HL-60 (cell line): ENCODE measurements around the gene SORL1.

Experiments
- DNase-seq, 2 experiments: peaks; one replicate each; pipeline ENCODE4 v3.0.0-alpha.2; 2010 to 2020; ENCODE audit warnings: low read depth in 1 of 2, low spot score in 1 of 2
- H3K27ac ChIP-seq: fragments of 250-450 bp; sonication (Bioruptor Pico); replicated peaks from 2 replicates; pipeline ENCODE4 v1.5.1; 2020; ENCODE audit warnings: mild to moderate bottlenecking, moderate library complexity
- H3K27me3 ChIP-seq: fragments of 250-450 bp; sonication (Bioruptor Pico); 2 replicates; pipeline ENCODE4 v1.5.1; 2021; ENCODE audit warnings: mild to moderate bottlenecking, moderate library complexity; ENCODE audit not compliant: insufficient read depth, poor library complexity, severe bottlenecking
- H3K4me3 ChIP-seq: replicated peaks from 2 replicates; pipeline ENCODE4 v1.5.1; 2011; ENCODE audit warnings: mild to moderate bottlenecking, control low read depth, low read length; ENCODE audit not compliant: insufficient read depth
- GABPA ChIP-seq: IDR thresholded peaks from 2 replicates; pipeline ENCODE4 v1.6.1; 2012; ENCODE audit warnings: low read depth
- POLR2AphosphoS5 ChIP-seq: IDR thresholded peaks from 2 replicates; pipeline ENCODE4 v1.6.1; 2012; ENCODE audit warnings: low read depth
- REST ChIP-seq: IDR thresholded peaks from 2 replicates; pipeline ENCODE4 v1.6.1; 2012; ENCODE audit warnings: low read depth; ENCODE audit not compliant: insufficient replicate concordance
- SPI1 ChIP-seq: IDR thresholded peaks from 2 replicates; pipeline ENCODE4 v1.6.1; 2012; ENCODE audit warnings: low read depth, mild to moderate bottlenecking, borderline replicate concordance
- TF ChIP-seq, protein P1 (sequence below): IDR thresholded peaks from one replicate; pipeline ENCODE4 v1.5.1; 2011; ENCODE audit warnings: low read length, control low read depth, inconsistent platforms; ENCODE audit not compliant: insufficient read depth

The SORL1 gene

DNA sequence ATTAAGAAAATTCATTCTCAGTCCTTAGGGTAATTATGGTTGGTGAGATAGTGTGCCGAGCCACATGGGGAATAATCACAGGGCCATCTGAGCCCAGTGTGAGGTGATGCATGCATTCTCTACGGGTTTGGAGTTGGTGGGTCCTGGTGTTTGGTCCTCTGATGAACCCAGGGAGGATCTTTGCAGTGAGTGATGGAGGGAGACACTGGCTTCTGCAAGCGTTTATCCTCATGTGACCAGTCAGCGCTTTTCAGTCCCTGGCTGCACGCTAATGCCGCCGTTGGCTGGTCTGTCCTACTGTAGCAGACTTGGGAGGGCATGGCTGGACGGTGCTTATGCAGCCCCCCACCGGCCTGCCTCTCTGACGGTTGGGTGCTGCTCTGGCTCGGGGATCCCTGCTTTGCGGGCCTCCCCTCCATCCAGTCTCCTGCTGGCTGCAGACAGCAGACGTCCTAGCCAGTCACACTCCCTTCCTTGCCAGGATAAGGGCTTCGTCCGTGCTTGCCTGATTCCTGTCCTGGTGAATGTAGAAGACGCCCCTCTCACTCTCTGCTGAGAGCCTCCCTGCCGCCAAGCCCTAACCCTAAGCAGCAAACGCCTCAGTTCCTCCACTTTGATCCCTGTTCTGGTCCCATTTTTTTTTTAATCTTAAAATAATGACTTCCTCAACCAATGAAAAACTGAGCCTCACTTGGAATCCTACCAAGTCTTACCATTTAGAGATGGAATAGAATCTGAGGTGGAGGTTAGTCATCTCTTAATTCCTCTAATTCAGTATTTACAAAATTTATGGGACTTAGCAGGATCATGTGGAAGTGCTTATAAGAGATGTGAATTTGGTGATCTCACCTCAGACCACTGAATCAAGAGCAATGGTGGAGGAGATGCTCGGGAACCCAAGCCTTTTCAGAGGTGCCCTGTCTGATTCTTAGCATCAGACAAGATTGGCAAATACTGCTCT lies 144.4 kb downstream of the SORL1 start:
- no peak overlapping the region for H3K27ac ChIP-seq
- H3K27me3 ChIP-seq, result no peaks in the 10 kb centered on the region
- TF ChIP-seq, protein P1, sequence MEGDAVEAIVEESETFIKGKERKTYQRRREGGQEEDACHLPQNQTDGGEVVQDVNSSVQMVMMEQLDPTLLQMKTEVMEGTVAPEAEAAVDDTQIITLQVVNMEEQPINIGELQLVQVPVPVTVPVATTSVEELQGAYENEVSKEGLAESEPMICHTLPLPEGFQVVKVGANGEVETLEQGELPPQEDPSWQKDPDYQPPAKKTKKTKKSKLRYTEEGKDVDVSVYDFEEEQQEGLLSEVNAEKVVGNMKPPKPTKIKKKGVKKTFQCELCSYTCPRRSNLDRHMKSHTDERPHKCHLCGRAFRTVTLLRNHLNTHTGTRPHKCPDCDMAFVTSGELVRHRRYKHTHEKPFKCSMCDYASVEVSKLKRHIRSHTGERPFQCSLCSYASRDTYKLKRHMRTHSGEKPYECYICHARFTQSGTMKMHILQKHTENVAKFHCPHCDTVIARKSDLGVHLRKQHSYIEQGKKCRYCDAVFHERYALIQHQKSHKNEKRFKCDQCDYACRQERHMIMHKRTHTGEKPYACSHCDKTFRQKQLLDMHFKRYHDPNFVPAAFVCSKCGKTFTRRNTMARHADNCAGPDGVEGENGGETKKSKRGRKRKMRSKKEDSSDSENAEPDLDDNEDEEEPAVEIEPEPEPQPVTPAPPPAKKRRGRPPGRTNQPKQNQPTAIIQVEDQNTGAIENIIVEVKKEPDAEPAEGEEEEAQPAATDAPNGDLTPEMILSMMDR, result no peak
- TF ChIP-seq GABPA, result no peak
- TF ChIP-seq REST, result no peak
- TF ChIP-seq POLR2AphosphoS5, result no peak
- no peak for TF ChIP-seq SPI1
- DNase-seq, result no peak
- H3K4me3 ChIP-seq, result no peak overlapping the region

DNA sequence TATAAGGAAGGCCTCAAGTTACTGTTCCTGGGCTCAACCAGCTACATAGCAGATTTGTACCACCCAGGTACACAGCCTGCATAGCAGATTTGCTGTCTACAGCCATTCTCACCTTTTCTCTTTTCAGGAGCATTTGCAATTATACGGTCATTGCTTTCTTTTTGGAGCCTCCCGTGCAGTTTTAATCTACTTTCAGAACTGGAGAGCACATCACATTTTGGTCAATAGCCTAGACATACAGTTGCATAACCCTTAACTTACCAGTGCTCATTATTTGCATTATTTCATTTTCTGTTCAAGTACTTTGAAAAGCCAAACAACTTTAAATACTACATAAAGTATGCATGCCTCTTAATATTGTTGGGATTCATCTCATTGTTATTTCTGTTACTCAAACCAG lies 151.2 kb downstream of the SORL1 start:
- Histone ChIP-seq H3K4me3 (no peak overlapping the region), H3K27me3 (no peaks in the 10 kb centered on the region), H3K27ac (no peak overlapping the region)
- DNase-seq, result no peak
- TF ChIP-seq POLR2AphosphoS5, result no peak

GRCh38 chr11:121604152-121604551 lies 152.0 kb downstream of the SORL1 start:
- DNase-seq, result no peak
- Histone ChIP-seq H3K27ac (no peak overlapping the region), H3K27me3 (no peaks in the 10 kb centered on the region)

GRCh38 chr11:121606354-121606753 lies 154.2 kb downstream of the SORL1 start:
- TF ChIP-seq GABPA (no peak), REST (no peak), POLR2AphosphoS5 (no peak), SPI1 (no peak)
- TF ChIP-seq, protein P1, result no peak
- Histone ChIP-seq H3K27me3 (no peaks in the 10 kb centered on the region), H3K27ac (no peak overlapping the region), H3K4me3 (no peak overlapping the region)
- DNase-seq, result no peak

More at GRCh38 chr11:121604152-121604551, 152.0 kb downstream of the SORL1 start:
- no peak overlapping the region for H3K4me3 ChIP-seq
- TF ChIP-seq POLR2AphosphoS5, result no peak
- no peak for TF ChIP-seq SPI1
- TF ChIP-seq GABPA, result no peak

GRCh38 chr11:121607341-121607740 lies 155.2 kb downstream of the SORL1 start:
- Histone ChIP-seq H3K4me3 (no peak overlapping the region), H3K27ac (no peak overlapping the region), H3K27me3 (no peaks in the 10 kb centered on the region)
- TF ChIP-seq, protein P1, result no peak
- no peak for TF ChIP-seq POLR2AphosphoS5
- no peak for DNase-seq
